Keratinocyte (primary cell): ENCODE results near the gene OR6C2. TPM values are rescaled to one million over a fixed set of nuclear protein-coding genes. Genes with fewer than 3 reads are reported as not detected.
"Not testable (repeated sequence)": the region's sequence is repeated elsewhere in the genome, so short reads cannot be mapped to it uniquely, and the experiment has no call there.

Experiments
- DNase-seq: peaks from one replicate; pipeline ENCODE4 v3.0.0-alpha.2; 2011; ENCODE audit warnings: low read depth, missing footprints, low spot score
- FAIRE-seq: peaks from 2 replicates; lab custom pipeline; 2011; peaks lifted over from hg19 to GRCh38; lab: Jason Lieb, UNC
- H2AFZ ChIP-seq: 2 replicates; pipeline ENCODE4 v1.6.0; 2012; ENCODE audit warnings: low read length, control low read depth, inconsistent platforms; ENCODE audit not compliant: control insufficient read depth
- H3K27ac ChIP-seq: 2 replicates; pipeline ENCODE4 v1.5.1; 2011; ENCODE audit warnings: low read length; ENCODE audit not compliant: control insufficient read depth, insufficient read depth
- H3K27me3 ChIP-seq: 3 replicates; pipeline ENCODE4 v1.6.0; 2011; ENCODE audit warnings: low read length; ENCODE audit not compliant: control insufficient read depth, insufficient read depth; ENCODE audit errors: extremely low read depth
- H3K36me3 ChIP-seq, 2 experiments: 2 replicates in 1 of 2; 3 replicates in 1 of 2; pipeline ENCODE4 v1.5.1; 2011; ENCODE audit warnings: low read length in 2 of 2, mild to moderate bottlenecking in 1 of 2; ENCODE audit not compliant: control insufficient read depth in 2 of 2, insufficient read depth in 2 of 2; ENCODE audit errors: extremely low read depth in 1 of 2
- H3K4me1 ChIP-seq: 3 replicates; pipeline ENCODE4 v1.5.1; 2011; ENCODE audit warnings: low read length; ENCODE audit not compliant: control insufficient read depth, insufficient read depth; ENCODE audit errors: extremely low read depth
- H3K4me2 ChIP-seq: 3 replicates; pipeline ENCODE4 v1.6.0; 2011; ENCODE audit warnings: low read depth, low read length; ENCODE audit not compliant: control insufficient read depth, insufficient read depth; ENCODE audit errors: extremely low read depth
- H3K4me3 ChIP-seq, 3 experiments: fragments of 200-600 bp in 1 of 3; sonication (generic) in 1 of 3; 2 replicates in 2 of 3; 3 replicates in 1 of 3; pipeline ENCODE4 v1.5.1; 2011 to 2016; ENCODE audit warnings: low read length in 3 of 3, mild to moderate bottlenecking in 3 of 3, control low read depth in 2 of 3, inconsistent platforms in 1 of 3, low read depth in 1 of 3, mixed read lengths in 1 of 3, mixed run types in 1 of 3, moderate library complexity in 1 of 3; ENCODE audit not compliant: control insufficient read depth in 2 of 3, insufficient read depth in 2 of 3; ENCODE audit errors: extremely low read depth in 1 of 3
- H3K79me2 ChIP-seq: 2 replicates; pipeline ENCODE4 v1.6.0; 2012; ENCODE audit warnings: low read length; ENCODE audit not compliant: control insufficient read depth, insufficient read depth
- H3K9ac ChIP-seq: 3 replicates; pipeline ENCODE4 v1.6.0; 2011; ENCODE audit warnings: low read length; ENCODE audit not compliant: control insufficient read depth, insufficient read depth; ENCODE audit errors: extremely low read depth
- H3K9me1 ChIP-seq: 3 replicates; pipeline ENCODE4 v1.6.0; 2011; ENCODE audit warnings: low read length; ENCODE audit not compliant: control insufficient read depth, insufficient read depth; ENCODE audit errors: extremely low read depth
- H3K9me3 ChIP-seq: 2 replicates; pipeline ENCODE4 v1.5.1; 2012; ENCODE audit warnings: low read depth, low read length; ENCODE audit not compliant: control insufficient read depth
- H4K20me1 ChIP-seq: 3 replicates; pipeline ENCODE4 v1.6.0; 2011; ENCODE audit warnings: low read length; ENCODE audit not compliant: control insufficient read depth, insufficient read depth; ENCODE audit errors: extremely low read depth
- CTCF ChIP-seq, 3 experiments: IDR thresholded peaks in 1 of 3; conservative IDR thresholded peaks in 1 of 3; optimal IDR thresholded peaks in 1 of 3; 2 replicates in 2 of 3; 3 replicates in 1 of 3; pipeline versions ENCODE3 to v1.5.1; 2011; ENCODE audit warnings: low read length in 3 of 3, mild to moderate bottlenecking in 3 of 3, moderate library complexity in 2 of 3, control low read depth in 1 of 3, inconsistent platforms in 1 of 3; ENCODE audit not compliant: insufficient read depth in 2 of 3; ENCODE audit errors: extremely low read depth in 1 of 3
- EZH2 ChIP-seq: IDR thresholded peaks from one replicate; pipeline ENCODE4 v1.6.1; 2012; ENCODE audit warnings: inconsistent platforms, mild to moderate bottlenecking, low read length, moderate library complexity
- dilution Hi-C: fragments of 300-500 bp; cut with MboI; formaldehyde crosslinking; loops from one replicate; pipeline ENCODE4 v1.7.0; 2020; ENCODE audit warnings: low sequenced_read_pairs; ENCODE audit not compliant: extremely low pct_ligation_motif_present
- polyA plus RNA-seq, 5 experiments: library from polyadenylated mRNA; depleted of rRNA in 3 of 5; stranded (reverse) in 3 of 5; stranded (forward) in 1 of 5; unstranded in 1 of 5; fragments of >200 nt; gene quantifications; 1 replicate in 1 of 5; 2 replicates in 3 of 5; 3 replicates in 1 of 5; pipeline versions ENCODE4 v1.2.1 to v1.2.3, GENCODE V29; 2011 to 2012; ENCODE audit warnings: missing spikeins in 2 of 5, low read depth in 1 of 5, low replicate concordance in 1 of 5

OR6C2 gene
- polyA plus RNA-seq, 1 donor (not counting 4 experiments of a cell fraction or from before 2014, with no cell fraction given): not detected

GRCh38 chr12:55400229-55400628, 43.6 kb upstream of the OR6C2 start, which contains the start of gene OR6C65:
Gene OR6C65 (plus strand): TSS chr12:55400529. CDS start chr12:55400529, 0 bp downstream.
- dilution Hi-C loops: no loop called here
- DNase-seq: no peak
- no peak within 1 kb of the TSS for H2AFZ ChIP-seq
- no peak within 1 kb of the TSS for H3K4me3 ChIP-seq
- H3K79me2 ChIP-seq: no peaks in the 10 kb centered on the region
- TF ChIP-seq CTCF (optimal IDR thresholded peaks at IDR 0.05 in 1 of 3, IDR thresholded peaks at IDR 0.05 in 1 of 3, conservative IDR thresholded peaks at IDR 0.05 in 1 of 3; ENCODE audit: extremely low read depth in 1 of 3, insufficient read depth in 2 of 3, low read length in 3 of 3): no peak
- TF ChIP-seq EZH2: no peak
- H3K36me3 ChIP-seq: no peaks in the 10 kb centered on the region
- H3K4me1 ChIP-seq: no peaks in the 10 kb centered on the region
- H3K4me2 ChIP-seq: no peak within 1 kb of the TSS
- H3K9me1 ChIP-seq: no peaks in the 10 kb centered on the region
- no peak within 1 kb of the TSS for H3K27ac ChIP-seq
- no peaks in the 10 kb centered on the region for H4K20me1 ChIP-seq
- no peak within 1 kb of the TSS for H3K9ac ChIP-seq
- no peaks in the 10 kb centered on the region for H3K9me3 ChIP-seq
- FAIRE-seq: no peak
- no peaks in the 10 kb centered on the region for H3K27me3 ChIP-seq

GRCh38 chr12:55407866-55408265, 36.0 kb upstream of the OR6C2 start:
- no peaks in the 10 kb centered on the region for H3K79me2 ChIP-seq
- FAIRE-seq (no peak), DNase-seq (no peak)
- H3K36me3 ChIP-seq: no peaks in the 10 kb centered on the region
- no peak overlapping the region for H3K27ac ChIP-seq
- H2AFZ ChIP-seq: no peak overlapping the region
- no peaks in the 10 kb centered on the region for H3K9me1 ChIP-seq
- dilution Hi-C loops: no loop called here
- no peaks in the 10 kb centered on the region for H4K20me1 ChIP-seq
- H3K4me2 ChIP-seq: no peak overlapping the region
- H3K9ac ChIP-seq: no peak overlapping the region
- no peaks in the 10 kb centered on the region for H3K9me3 ChIP-seq
- no peak overlapping the region for H3K4me3 ChIP-seq
- TF ChIP-seq EZH2 (no peak), CTCF (optimal IDR thresholded peaks at IDR 0.05 in 1 of 3, IDR thresholded peaks at IDR 0.05 in 1 of 3, conservative IDR thresholded peaks at IDR 0.05 in 1 of 3; ENCODE audit: extremely low read depth in 1 of 3, insufficient read depth in 2 of 3, low read length in 3 of 3) (no peak)
- H3K27me3 ChIP-seq: no peaks in the 10 kb centered on the region
- no peaks in the 10 kb centered on the region for H3K4me1 ChIP-seq

GRCh38 chr12:55409133-55409532, 34.7 kb upstream of the OR6C2 start:
- H3K9me3 ChIP-seq, FAIRE-seq, H3K36me3 ChIP-seq, H3K79me2 ChIP-seq, H4K20me1 ChIP-seq, H3K4me1 ChIP-seq, H3K4me2 ChIP-seq, H3K9me1 ChIP-seq, H3K27me3 ChIP-seq, DNase-seq, H3K27ac ChIP-seq, dilution Hi-C loops, H3K9ac ChIP-seq, H3K4me3 ChIP-seq, H2AFZ ChIP-seq: not testable (repeated sequence)

- dilution Hi-C loops, H4K20me1 ChIP-seq, FAIRE-seq, H3K4me3 ChIP-seq, H3K9me1 ChIP-seq, H3K9me3 ChIP-seq, H2AFZ ChIP-seq, DNase-seq, H3K36me3 ChIP-seq, H3K9ac ChIP-seq, H3K4me2 ChIP-seq, H3K79me2 ChIP-seq, H3K4me1 ChIP-seq, H3K27ac ChIP-seq, H3K27me3 ChIP-seq: not testable (repeated sequence)
These were observed 31.7 kb upstream of the OR6C2 start for GRCh38 chr12:55412138-55412537.
